ENCODE data around the gene STPG4. TPM values are rescaled to one million over a fixed set of nuclear protein-coding genes. Genes with fewer than 3 reads are reported as not detected.
A peak's percentile ranks its signal among the peaks of the same experiment; 100 is the strongest.

Gene STPG4
- total RNA-seq, 1 experiment from 2014 or later, result 0.13 TPM

GRCh38 chr2:47129191-47129706, 25.9 kb downstream of the STPG4 start:
- no peak overlapping the region for H4K8ac ChIP-seq (replicated peaks; ENCODE audit: insufficient read length, low read depth, low read length)
- H3K4me1 Mint-ChIP-seq, result peaks cover 11% of the 10 kb centered on the region in 2 experiments
- no peaks in the 10 kb centered on the region for H3K79me1 ChIP-seq (ENCODE audit: insufficient read depth, low read depth, low read length, poor library complexity, severe bottlenecking)
- no peak overlapping the region for H4K91ac ChIP-seq (ENCODE audit: insufficient read length, low read depth, low read length)
- peak; percentile 41 for DNase-seq
- H2BK15ac ChIP-seq (ENCODE audit: low read depth, low read length), result no peak overlapping the region
- no peak overlapping the region for H3T11ph ChIP-seq (ENCODE audit: low read length)
- 0 out of 2 replicates have a peak overlapping the region, but pooled peaks have one; percentile 36 for H3K14ac ChIP-seq (ENCODE audit: insufficient read depth, low read length)
- no peak overlapping the region for H3K4ac ChIP-seq (ENCODE audit: low read depth, low read length)
- H3K4me1 ChIP-seq (ENCODE audit: insufficient read depth, low read length), result no peaks in the 10 kb centered on the region
- peak overlapping the region in 2 of 3 experiments; percentile 24 to 87; a peak in 2 of 7 replicates for H3K27ac Mint-ChIP-seq
- no peak overlapping the region for H3K27ac ChIP-seq (ENCODE audit: insufficient read length, low read depth, low read length)
- no peak overlapping the region for H2BK12ac ChIP-seq (ENCODE audit: insufficient read length, low read depth, low read length)
- H3K4me3 Mint-ChIP-seq, result no peak overlapping the region
- H3K36me3 Mint-ChIP-seq (ENCODE audit: insufficient read depth in 1 of 3, low read depth in 3 of 3), result peaks cover 0 to 6% (median 3%) of the 10 kb centered on the region in 3 experiments; a peak in 3 of 7 replicates
- H2BK5ac ChIP-seq (ENCODE audit: insufficient read length, low read length), result no peak overlapping the region
- H4K5ac ChIP-seq (ENCODE audit: insufficient read length, low read depth, low read length), result no peak overlapping the region
- H3K56ac ChIP-seq (ENCODE audit: insufficient read length, low read depth, low read length), result no peak overlapping the region
- no peak overlapping the region for H3K4me2 ChIP-seq (ENCODE audit: insufficient read depth, insufficient read length, low read length)
- no peak overlapping the region for H3K23ac ChIP-seq (ENCODE audit: insufficient read length, low read depth, low read length)
- peaks cover 3% of the 10 kb centered on the region for H3K27me3 Mint-ChIP-seq (ENCODE audit: low read depth)
- H2BK20ac ChIP-seq (ENCODE audit: low read depth, low read length, poor library complexity, severe bottlenecking), result no peak overlapping the region
- TF ChIP-seq CTCF (conservative IDR thresholded peaks at IDR 0.05), result no peak
- no CpG with 5 or more reads among the region's 8 CpGs for WGBS (ENCODE audit: extremely low coverage, insufficient read length, low lambda C conversion rate)
- H3K9me3 Mint-ChIP-seq, result peaks cover 2 to 8% of the 10 kb centered on the region in 2 experiments; a peak in 4 of 5 replicates
- no peak overlapping the region for H2AFZ ChIP-seq (ENCODE audit: low read length)
- no peak overlapping the region for H2AK5ac ChIP-seq (ENCODE audit: insufficient read length, low read length)
- H3K9ac ChIP-seq (ENCODE audit: extremely low read depth, insufficient read length, low read length), result no peak overlapping the region
- no peaks in the 10 kb centered on the region for H4K20me1 ChIP-seq (ENCODE audit: control insufficient read depth, insufficient read depth, insufficient read length)
- peak overlapping the region; percentile 15 for H3K18ac ChIP-seq (ENCODE audit: insufficient read length, low read depth, low read length)
- no peaks in the 10 kb centered on the region for H3K27me3 ChIP-seq (ENCODE audit: insufficient read depth, low read length)
- no peaks in the 10 kb centered on the region for H3K23me2 ChIP-seq (ENCODE audit: insufficient read length, low read depth, low read length, poor library complexity, severe bottlenecking)
- H2BK120ac ChIP-seq (ENCODE audit: low read depth, low read length, poor library complexity, severe bottlenecking), result no peak overlapping the region
- H3K79me2 ChIP-seq (ENCODE audit: insufficient read depth, low read length), result no peaks in the 10 kb centered on the region
- no peaks in the 10 kb centered on the region for H3K9me3 ChIP-seq (ENCODE audit: control insufficient read depth, low read depth, low read length)
